Kidney (tissue), 14 donors: ENCODE data around the gene GALNT3. TPM values are rescaled to one million over a fixed set of nuclear protein-coding genes. Genes with fewer than 3 reads are reported as not detected.
A peak's percentile ranks its signal among the peaks of the same experiment; 100 is the strongest.

ENCODE experiments used
- DNase-seq, 5 donors: peaks; one replicate each; pipeline ENCODE4 v3.0.0-alpha.2; 2013 to 2020
- FAIRE-seq: peaks from 2 replicates; lab custom pipeline; 2012; peaks lifted over from hg19 to GRCh38; lab: Jason Lieb, UNC
- H3K27ac ChIP-seq, 2 donors: one replicate each; pipeline ENCODE4 v1.7.0; 2013; ENCODE audit warnings: low read depth in 2 of 2, low read length in 2 of 2, inconsistent platforms in 1 of 2
- H3K27me3 ChIP-seq: one replicate; pipeline ENCODE4 v1.7.1; 2013; ENCODE audit warnings: low read length, inconsistent platforms; ENCODE audit not compliant: control insufficient read depth, insufficient read depth
- H3K36me3 ChIP-seq, 3 donors: one replicate each; pipeline versions ENCODE4 v1.7.0 to v1.7.1; 2013; ENCODE audit warnings: low read length in 3 of 3, control low read depth in 1 of 3, inconsistent platforms in 1 of 3; ENCODE audit not compliant: insufficient read depth in 3 of 3, control insufficient read depth in 2 of 3
- H3K4me1 ChIP-seq, 3 donors: one replicate each; pipeline versions ENCODE4 v1.7.0 to v1.7.1; 2013; ENCODE audit warnings: low read length in 3 of 3, inconsistent platforms in 1 of 3, low read depth in 1 of 3; ENCODE audit not compliant: control insufficient read depth in 2 of 3, insufficient read depth in 2 of 3
- H3K4me3 ChIP-seq, 3 donors: one replicate each; pipeline versions ENCODE4 v1.7.0 to v1.8.1; 2013; ENCODE audit warnings: low read length in 3 of 3, control low read depth in 1 of 3, inconsistent platforms in 1 of 3
- H3K9ac ChIP-seq, 3 donors: one replicate each; pipeline versions ENCODE4 v1.7.0 to v1.7.1; 2013; ENCODE audit warnings: low read length in 3 of 3, control low read depth in 1 of 3, inconsistent platforms in 1 of 3
- H3K9me3 ChIP-seq, 3 donors: one replicate each; pipeline versions ENCODE4 v1.7.0 to v1.7.1; 2013; ENCODE audit warnings: low read length in 3 of 3, control low read depth in 1 of 3, inconsistent platforms in 1 of 3; ENCODE audit not compliant: control insufficient read depth in 2 of 3, insufficient read depth in 1 of 3
- CTCF ChIP-seq: IDR thresholded peaks from 3 replicates; pipeline ENCODE4 v1.5.1; 2012; ENCODE audit warnings: mild to moderate bottlenecking, moderate library complexity, borderline replicate concordance; ENCODE audit not compliant: insufficient read depth; ENCODE audit errors: extremely low read depth
- intact Hi-C: fragments of 100-400 bp; cut with DNase I; formaldehyde crosslinking; loops from one replicate; pipeline ENCODE4 v1.11.1; 2022
- polyA plus RNA-seq: library from polyadenylated mRNA; stranded (reverse); fragments of 350-450 nt; fragmentation: Illumina TruSeq; extraction: RNeasy Lipid Tissue Mini Kit (QIAGEN cat#74804); gene quantifications from one replicate; pipeline ENCODE4 v1.2.3, GENCODE V29; 2014; ENCODE audit warnings: low read depth, low replicate concordance; ENCODE audit not compliant: insufficient read depth
- total RNA-seq: library from RNA; stranded (reverse); fragmentation: NEBNext Ultra II Directional; extraction: Animal tissue kit (Norgen Biotek cat#: 25700); gene quantifications from one replicate; pipeline ENCODE4 v1.2.1, GENCODE V29; 2021
- donor health status: control.
- donor health status: control.
- donor health status: control.
- donor health status: control.
- donor health status: control.
- donor health status: DM: yes; HTN: yes; CAD: no.
- donor health status: Normal renal cell carcinoma (clear cell type).

GALNT3 gene
- total and polyA plus RNA-seq, 2 donors from 2014 or later = 8.8 to 38.6 TPM

DNA sequence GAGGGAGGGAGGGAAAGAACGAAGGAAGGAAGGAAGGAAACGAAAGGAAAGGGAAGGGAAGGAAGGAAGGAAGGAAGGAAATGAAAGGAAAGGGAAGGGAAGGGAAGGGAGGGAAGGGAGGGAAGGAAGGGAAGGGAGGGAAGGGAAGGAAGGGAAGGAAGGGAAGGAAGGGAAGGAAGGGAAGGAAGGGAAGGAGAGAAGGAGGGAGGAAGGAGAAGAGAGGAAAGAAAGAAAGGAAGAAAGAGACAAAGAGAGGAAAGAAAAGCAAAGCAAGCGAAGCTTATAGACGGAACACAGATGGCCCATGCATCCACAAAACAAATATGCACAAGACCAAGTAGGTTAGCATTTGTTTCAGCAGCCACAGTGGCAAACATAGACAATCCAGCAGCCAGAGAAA is 20.4 kb upstream of the GALNT3 start:
- Histone ChIP-seq H3K4me1 (no peaks in the 10 kb centered on the region), H3K27me3 (no peaks in the 10 kb centered on the region), H3K9ac (no peak overlapping the region), H3K9me3 (no peaks in the 10 kb centered on the region), H3K27ac (no peak overlapping the region), H3K36me3 (no peaks in the 10 kb centered on the region), H3K4me3 (no peak overlapping the region)
- FAIRE-seq = no peak
- DNase-seq = no peak
- intact Hi-C loops = no loop called here
- no peak for TF ChIP-seq CTCF

GRCh38 chr2:165811592-165812370 is 17.7 kb upstream of the GALNT3 start:
- Histone ChIP-seq H3K27me3 (no peaks in the 10 kb centered on the region), H3K27ac (no peak overlapping the region), H3K9me3 (no peaks in the 10 kb centered on the region), H3K4me3 (no peak overlapping the region), H3K4me1 (no peaks in the 10 kb centered on the region), H3K36me3 (no peaks in the 10 kb centered on the region), H3K9ac (no peak overlapping the region)
- no peak for DNase-seq
- FAIRE-seq = no peak
- intact Hi-C loops = no loop called here
- TF ChIP-seq CTCF = no peak

DNA sequence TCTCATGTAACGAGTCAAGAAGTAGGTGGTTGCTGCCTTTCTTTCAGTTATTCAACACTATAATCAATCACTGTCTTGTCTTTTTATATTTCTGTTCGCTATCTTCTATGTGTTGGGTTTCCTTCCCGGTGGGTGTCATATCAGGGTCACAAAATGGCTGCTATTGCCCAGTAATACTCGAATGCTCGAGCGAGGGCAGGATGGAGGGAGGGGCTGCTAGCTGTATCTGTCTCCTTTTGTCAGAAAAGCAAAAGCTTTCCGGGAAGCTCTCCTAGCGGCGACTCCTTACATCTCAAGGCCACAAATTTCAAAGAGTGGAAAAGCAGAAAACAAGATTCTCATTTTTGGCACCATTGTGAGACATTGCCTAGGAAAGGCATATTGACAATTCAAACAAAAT is 16.4 kb upstream of the GALNT3 start:
- H3K27me3 ChIP-seq = no peaks in the 10 kb centered on the region
- no peaks in the 10 kb centered on the region for H3K9me3 ChIP-seq
- DNase-seq (no peak), FAIRE-seq (no peak)
- no peak overlapping the region for H3K9ac ChIP-seq
- no peaks in the 10 kb centered on the region for H3K36me3 ChIP-seq
- no peak overlapping the region for H3K4me3 ChIP-seq
- H3K27ac ChIP-seq = no peak overlapping the region
- intact Hi-C loops = no loop called here
- H3K4me1 ChIP-seq = no peaks in the 10 kb centered on the region
- TF ChIP-seq CTCF = no peak

- Histone ChIP-seq H3K9me3 (no peaks in the 10 kb centered on the region), H3K36me3 (no peaks in the 10 kb centered on the region), H3K27me3 (no peaks in the 10 kb centered on the region), H3K9ac (no peak overlapping the region), H3K4me3 (no peak overlapping the region), H3K27ac (no peak overlapping the region), H3K4me1 (no peaks in the 10 kb centered on the region)
- peak in 2 of 5 donors; percentile 6 to 20 for DNase-seq
- TF ChIP-seq CTCF = no peak
- intact Hi-C loops = no loop called here
- FAIRE-seq = peak; percentile 66
Measured at GRCh38 chr2:165804719-165805118, 10.7 kb upstream of the GALNT3 start.
